Right renal pelvis (tissue), 4 donors: ENCODE data around the gene DUSP11. TPM values are rescaled to one million over a fixed set of nuclear protein-coding genes. Genes with fewer than 3 reads are reported as not detected.
"Not testable (repeated sequence)": the region's sequence is repeated elsewhere in the genome, so short reads cannot be mapped to it uniquely, and the experiment has no call there.

Source experiments
- DNase-seq, 4 donors: peaks; one replicate each; pipeline ENCODE4 v3.0.0-alpha.2; 2013; ENCODE audit warnings: low read depth in 4 of 4, low spot score in 3 of 4, missing footprints in 1 of 4
- polyA plus RNA-seq, 4 donors: library from polyadenylated mRNA; unstranded; fragments of 120-200 nt; gene quantifications; one replicate each; pipeline ENCODE4 v1.2.1, GENCODE V29; 2013; ENCODE audit not compliant: insufficient read length in 4 of 4

Gene DUSP11
- polyA plus RNA-seq, 4 donors = 34.2 to 41.6 (median 37.6) TPM

- DNase-seq = not testable (repeated sequence)
Observed at GRCh38 chr2:73726657-73727056, 53.2 kb downstream of the DUSP11 start.

GRCh38 chr2:73718851-73719621, 60.9 kb downstream of the DUSP11 start:
- no peak for DNase-seq

- no peak for DNase-seq
Observed at GRCh38 chr2:73718421-73718820, 61.5 kb downstream of the DUSP11 start.

GRCh38 chr2:73717695-73718094, 62.2 kb downstream of the DUSP11 start:
- DNase-seq = not testable (repeated sequence)

GRCh38 chr2:73717251-73717606, 62.7 kb downstream of the DUSP11 start:
- no peak for DNase-seq

GRCh38 chr2:73716543-73717250, 63.2 kb downstream of the DUSP11 start:
- DNase-seq = peak in 1 of 4 donors; percentile 3

- no peak for DNase-seq
Observed at GRCh38 chr2:73714091-73714490, 65.8 kb downstream of the DUSP11 start.

Other genes starting within 250 kb of the DUSP11 start
- 10 to 100 TPM; 23.7 to 29.0 (median 24.6) TPM for gene NAT8, start 137.7 kb downstream of the DUSP11 start, polyA plus RNA-seq
- 10 to 100 TPM; 66.6 to 82.3 (median 75.4) TPM for gene TPRKB, start 42.8 kb downstream of the DUSP11 start, polyA plus RNA-seq
- not detected for gene C2orf78, start 4.1 kb upstream of the DUSP11 start, polyA plus RNA-seq
- gene STAMBP, start 48.9 kb upstream of the DUSP11 start, polyA plus RNA-seq = 10 to 100 TPM; 59.3 to 72.6 (median 69.6) TPM
- gene ACTG2, start 112.9 kb upstream of the DUSP11 start, polyA plus RNA-seq = 1 to 10 TPM in 3 of 4 donors, under 1 TPM in 1; 0.80 to 2.9 (median 1.3) TPM
- gene DGUOK, start 146.8 kb upstream of the DUSP11 start, polyA plus RNA-seq = 10 to 100 TPM; 63.7 to 71.8 (median 71.2) TPM
- 10 to 100 TPM; 22.4 to 26.2 (median 24.4) TPM for gene TET3, start 204.8 kb upstream of the DUSP11 start, polyA plus RNA-seq